GM23338 (cell line): ENCODE measurements around the gene BTBD3. TPM values are rescaled to one million over a fixed set of nuclear protein-coding genes. Genes with fewer than 3 reads are reported as not detected.

Experiments used
- ATAC-seq: fragments of 200-7000 bp; cut with Tn5 transposase; 3 replicates; pipeline ENCODE4 v1.9.1; 2020
- DNase-seq: peaks from one replicate; pipeline ENCODE4 v3.0.0-alpha.2; 2015; ENCODE audit warnings: low spot score
- H2AFZ ChIP-seq: fragments of 200-600 bp; sonication (generic); 2 replicates; pipeline ENCODE4 v1.8.0; 2016; ENCODE audit warnings: antibody characterized with exemption, mild to moderate bottlenecking, moderate library complexity
- H3F3A ChIP-seq: fragments of 200-600 bp; sonication (generic); replicated peaks from 2 replicates; pipeline ENCODE4 v1.8.0; 2017; ENCODE audit warnings: antibody characterized with exemption, mixed run types, low read depth
- H3K27ac ChIP-seq: fragments of 200-600 bp; sonication (generic); 2 replicates; pipeline ENCODE4 v1.6.1; 2016; ENCODE audit warnings: low read depth
- H3K27me3 ChIP-seq: fragments of 200-600 bp; sonication (generic); 2 replicates; pipeline ENCODE4 v1.8.0; 2016; ENCODE audit warnings: mild to moderate bottlenecking, mixed run types, moderate library complexity; ENCODE audit not compliant: insufficient read depth
- H3K36me3 ChIP-seq: fragments of 200-600 bp; sonication (generic); 2 replicates; pipeline ENCODE4 v1.8.0; 2016; ENCODE audit warnings: mild to moderate bottlenecking; ENCODE audit not compliant: insufficient read depth
- H3K4me1 ChIP-seq: fragments of 200-600 bp; sonication (generic); 2 replicates; pipeline ENCODE4 v1.8.0; 2016; ENCODE audit warnings: mild to moderate bottlenecking, moderate library complexity; ENCODE audit not compliant: insufficient read depth
- H3K4me2 ChIP-seq: fragments of 200-600 bp; sonication (generic); 2 replicates; pipeline ENCODE4 v1.7.1; 2017; ENCODE audit warnings: mixed run types
- H3K4me3 ChIP-seq: fragments of 200-600 bp; sonication (generic); 2 replicates; pipeline ENCODE4 v1.6.1; 2016; ENCODE audit warnings: mixed run types
- H3K79me2 ChIP-seq: fragments of 200-600 bp; sonication (generic); replicated peaks from 2 replicates; pipeline ENCODE4 v1.8.0; 2017; ENCODE audit warnings: mild to moderate bottlenecking; ENCODE audit not compliant: insufficient read depth
- H3K9me2 ChIP-seq: fragments of 200-600 bp; sonication (generic); 2 replicates; pipeline ENCODE4 v1.8.0; 2017; ENCODE audit not compliant: insufficient read depth
- H4K20me1 ChIP-seq: fragments of 200-600 bp; sonication (generic); replicated peaks from 2 replicates; pipeline ENCODE4 v1.8.0; 2017; ENCODE audit warnings: mild to moderate bottlenecking; ENCODE audit not compliant: insufficient read depth
- H3K27ac Mint-ChIP-seq: 2 replicates; pipeline ENCODE4 v1.8.0; 2020; ENCODE audit warnings: inconsistent platforms, mild to moderate bottlenecking, moderate library complexity, mixed read lengths
- H3K27me3 Mint-ChIP-seq: 3 replicates; pipeline ENCODE4 v1.8.0; 2022; ENCODE audit warnings: low read depth, mild to moderate bottlenecking, moderate library complexity, mixed read lengths, inconsistent platforms; ENCODE audit not compliant: insufficient read depth, poor library complexity
- H3K36me3 Mint-ChIP-seq: 3 replicates; pipeline ENCODE4 v1.8.0; 2021; ENCODE audit warnings: low read depth, mild to moderate bottlenecking, inconsistent platforms, moderate library complexity, mixed read lengths
- H3K4me1 Mint-ChIP-seq: 3 replicates; pipeline ENCODE4 v1.8.0; 2020; ENCODE audit warnings: mild to moderate bottlenecking, inconsistent platforms, mixed read lengths
- H3K4me3 Mint-ChIP-seq: 3 replicates; pipeline ENCODE4 v1.8.0; 2021; ENCODE audit warnings: moderate library complexity, mild to moderate bottlenecking, inconsistent platforms, mixed read lengths
- H3K9me3 Mint-ChIP-seq: 3 replicates; pipeline ENCODE4 v1.8.0; 2020; ENCODE audit warnings: moderate library complexity, mild to moderate bottlenecking, inconsistent platforms, mixed read lengths
- POLR2AphosphoS5 ChIP-seq: IDR thresholded peaks from 2 replicates; pipeline ENCODE4 v1.6.1; 2016; ENCODE audit warnings: antibody characterized with exemption, low read depth
- ZNF114 ChIP-seq: fragments of 250-450 bp; sonication (Bioruptor Pico); IDR thresholded peaks from 2 replicates; pipeline ENCODE4 v1.5.0; 2020; ENCODE audit warnings: mild to moderate bottlenecking, moderate library complexity
- ZNF331 ChIP-seq: fragments of 250-450 bp; sonication (Bioruptor Pico); IDR thresholded peaks from 2 replicates; pipeline ENCODE4 v1.5.0; 2020; ENCODE audit warnings: low read depth, mild to moderate bottlenecking, moderate library complexity
- polyA plus RNA-seq: library from polyadenylated mRNA; unstranded; fragments of >200 nt; fragmentation: Nextera tagmentation; extraction: Ambion mirVana; gene quantifications from 2 replicates; pipeline ENCODE4 v1.2.1, GENCODE V29; 2016
- total RNA-seq: library from RNA; depleted of rRNA; stranded (reverse); fragments of >200 nt; shearing (Covaris generic); gene quantifications from 2 replicates; pipeline ENCODE4 v1.2.3, GENCODE V29; 2014
- TF ChIP-seq, protein P1 (sequence below): fragments of 250-450 bp; sonication (Bioruptor Pico); IDR thresholded peaks from 2 replicates; pipeline ENCODE4 v1.5.0; 2020; ENCODE audit warnings: mild to moderate bottlenecking, moderate library complexity
- TF ChIP-seq, protein P2 (sequence below), 2 experiments: fragments of 200-600 bp in 1 of 2; sonication (generic) in 1 of 2; conservative IDR thresholded peaks; 2 replicates each; pipeline versions ENCODE4 v1.5.1 to v1.6.1; 2016 to 2017; ENCODE audit warnings: antibody characterized with exemption in 2 of 2, low read depth in 2 of 2, mild to moderate bottlenecking in 2 of 2, moderate library complexity in 1 of 2
- TF ChIP-seq, protein P3 (sequence below): IDR thresholded peaks from 2 replicates; pipeline ENCODE4 v1.6.1; 2016; ENCODE audit warnings: antibody characterized with exemption

Gene BTBD3
- total and polyA plus RNA-seq, 2 experiments from 2014 or later, result 11.8 to 45.1 TPM

DNA sequence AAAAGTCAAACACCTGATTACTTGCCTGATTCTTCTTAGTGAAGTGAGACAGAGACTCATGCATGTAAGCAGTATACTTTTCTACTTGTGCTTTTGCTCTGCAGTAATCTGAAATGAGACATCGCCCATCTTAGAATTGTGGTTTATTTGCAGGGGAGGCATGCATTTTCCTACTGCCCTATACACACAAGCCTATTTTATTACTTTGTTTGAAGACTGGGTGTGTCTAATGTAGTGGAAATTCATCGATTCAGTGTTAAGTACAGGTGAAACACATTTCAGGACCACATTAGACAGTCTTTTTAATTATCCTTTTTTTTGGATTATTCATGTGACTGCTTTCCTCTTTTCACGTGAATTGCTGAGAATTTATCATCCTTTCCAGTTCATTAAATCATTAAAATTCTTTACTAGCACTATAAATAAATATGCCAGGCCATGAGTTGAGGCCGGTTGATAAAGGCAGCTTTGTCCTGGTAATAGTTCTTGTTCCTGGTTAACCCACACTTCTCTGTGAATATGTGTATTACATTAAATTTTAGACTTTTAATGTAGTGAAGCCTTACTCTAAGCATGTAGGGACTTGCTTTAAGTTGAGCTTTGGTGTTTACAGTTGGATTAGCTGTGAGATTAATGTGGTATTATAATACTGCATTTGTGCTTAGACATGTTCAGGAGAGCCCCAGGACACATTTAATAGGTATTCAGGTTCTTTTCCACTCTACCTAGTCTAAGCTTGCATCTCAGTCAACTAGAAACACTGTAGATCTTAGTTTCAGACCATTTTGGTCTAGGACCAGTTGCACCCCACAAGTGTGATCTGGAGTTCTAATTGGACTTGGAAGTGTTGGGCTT lies 10.8 kb upstream of the BTBD3 start (continued):
- TF ChIP-seq, protein P1, sequence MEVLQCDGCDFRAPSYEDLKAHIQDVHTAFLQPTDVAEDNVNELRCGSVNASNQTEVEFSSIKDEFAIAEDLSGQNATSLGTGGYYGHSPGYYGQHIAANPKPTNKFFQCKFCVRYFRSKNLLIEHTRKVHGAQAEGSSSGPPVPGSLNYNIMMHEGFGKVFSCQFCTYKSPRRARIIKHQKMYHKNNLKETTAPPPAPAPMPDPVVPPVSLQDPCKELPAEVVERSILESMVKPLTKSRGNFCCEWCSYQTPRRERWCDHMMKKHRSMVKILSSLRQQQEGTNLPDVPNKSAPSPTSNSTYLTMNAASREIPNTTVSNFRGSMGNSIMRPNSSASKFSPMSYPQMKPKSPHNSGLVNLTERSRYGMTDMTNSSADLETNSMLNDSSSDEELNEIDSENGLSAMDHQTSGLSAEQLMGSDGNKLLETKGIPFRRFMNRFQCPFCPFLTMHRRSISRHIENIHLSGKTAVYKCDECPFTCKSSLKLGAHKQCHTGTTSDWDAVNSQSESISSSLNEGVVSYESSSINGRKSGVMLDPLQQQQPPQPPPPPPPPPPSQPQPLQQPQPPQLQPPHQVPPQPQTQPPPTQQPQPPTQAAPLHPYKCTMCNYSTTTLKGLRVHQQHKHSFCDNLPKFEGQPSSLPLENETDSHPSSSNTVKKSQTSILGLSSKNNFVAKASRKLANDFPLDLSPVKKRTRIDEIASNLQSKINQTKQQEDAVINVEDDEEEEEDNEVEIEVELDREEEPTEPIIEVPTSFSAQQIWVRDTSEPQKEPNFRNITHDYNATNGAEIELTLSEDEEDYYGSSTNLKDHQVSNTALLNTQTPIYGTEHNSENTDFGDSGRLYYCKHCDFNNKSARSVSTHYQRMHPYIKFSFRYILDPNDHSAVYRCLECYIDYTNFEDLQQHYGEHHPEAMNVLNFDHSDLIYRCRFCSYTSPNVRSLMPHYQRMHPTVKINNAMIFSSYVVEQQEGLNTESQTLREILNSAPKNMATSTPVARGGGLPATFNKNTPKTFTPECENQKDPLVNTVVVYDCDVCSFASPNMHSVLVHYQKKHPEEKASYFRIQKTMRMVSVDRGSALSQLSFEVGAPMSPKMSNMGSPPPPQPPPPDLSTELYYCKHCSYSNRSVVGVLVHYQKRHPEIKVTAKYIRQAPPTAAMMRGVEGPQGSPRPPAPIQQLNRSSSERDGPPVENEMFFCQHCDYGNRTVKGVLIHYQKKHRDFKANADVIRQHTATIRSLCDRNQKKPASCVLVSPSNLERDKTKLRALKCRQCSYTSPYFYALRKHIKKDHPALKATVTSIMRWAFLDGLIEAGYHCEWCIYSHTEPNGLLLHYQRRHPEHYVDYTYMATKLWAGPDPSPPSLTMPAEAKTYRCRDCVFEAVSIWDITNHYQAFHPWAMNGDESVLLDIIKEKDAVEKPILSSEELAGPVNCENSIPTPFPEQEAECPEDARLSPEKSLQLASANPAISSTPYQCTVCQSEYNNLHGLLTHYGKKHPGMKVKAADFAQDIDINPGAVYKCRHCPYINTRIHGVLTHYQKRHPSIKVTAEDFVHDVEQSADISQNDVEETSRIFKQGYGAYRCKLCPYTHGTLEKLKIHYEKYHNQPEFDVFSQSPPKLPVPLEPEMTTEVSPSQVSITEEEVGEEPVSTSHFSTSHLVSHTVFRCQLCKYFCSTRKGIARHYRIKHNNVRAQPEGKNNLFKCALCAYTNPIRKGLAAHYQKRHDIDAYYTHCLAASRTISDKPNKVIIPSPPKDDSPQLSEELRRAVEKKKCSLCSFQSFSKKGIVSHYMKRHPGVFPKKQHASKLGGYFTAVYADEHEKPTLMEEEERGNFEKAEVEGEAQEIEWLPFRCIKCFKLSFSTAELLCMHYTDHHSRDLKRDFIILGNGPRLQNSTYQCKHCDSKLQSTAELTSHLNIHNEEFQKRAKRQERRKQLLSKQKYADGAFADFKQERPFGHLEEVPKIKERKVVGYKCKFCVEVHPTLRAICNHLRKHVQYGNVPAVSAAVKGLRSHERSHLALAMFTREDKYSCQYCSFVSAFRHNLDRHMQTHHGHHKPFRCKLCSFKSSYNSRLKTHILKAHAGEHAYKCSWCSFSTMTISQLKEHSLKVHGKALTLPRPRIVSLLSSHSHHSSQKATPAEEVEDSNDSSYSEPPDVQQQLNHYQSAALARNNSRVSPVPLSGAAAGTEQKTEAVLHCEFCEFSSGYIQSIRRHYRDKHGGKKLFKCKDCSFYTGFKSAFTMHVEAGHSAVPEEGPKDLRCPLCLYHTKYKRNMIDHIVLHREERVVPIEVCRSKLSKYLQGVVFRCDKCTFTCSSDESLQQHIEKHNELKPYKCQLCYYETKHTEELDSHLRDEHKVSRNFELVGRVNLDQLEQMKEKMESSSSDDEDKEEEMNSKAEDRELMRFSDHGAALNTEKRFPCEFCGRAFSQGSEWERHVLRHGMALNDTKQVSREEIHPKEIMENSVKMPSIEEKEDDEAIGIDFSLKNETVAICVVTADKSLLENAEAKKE (CRISPR knock-in tag), result no peak
- no peak for TF ChIP-seq ZNF331
- TF ChIP-seq, protein P2, sequence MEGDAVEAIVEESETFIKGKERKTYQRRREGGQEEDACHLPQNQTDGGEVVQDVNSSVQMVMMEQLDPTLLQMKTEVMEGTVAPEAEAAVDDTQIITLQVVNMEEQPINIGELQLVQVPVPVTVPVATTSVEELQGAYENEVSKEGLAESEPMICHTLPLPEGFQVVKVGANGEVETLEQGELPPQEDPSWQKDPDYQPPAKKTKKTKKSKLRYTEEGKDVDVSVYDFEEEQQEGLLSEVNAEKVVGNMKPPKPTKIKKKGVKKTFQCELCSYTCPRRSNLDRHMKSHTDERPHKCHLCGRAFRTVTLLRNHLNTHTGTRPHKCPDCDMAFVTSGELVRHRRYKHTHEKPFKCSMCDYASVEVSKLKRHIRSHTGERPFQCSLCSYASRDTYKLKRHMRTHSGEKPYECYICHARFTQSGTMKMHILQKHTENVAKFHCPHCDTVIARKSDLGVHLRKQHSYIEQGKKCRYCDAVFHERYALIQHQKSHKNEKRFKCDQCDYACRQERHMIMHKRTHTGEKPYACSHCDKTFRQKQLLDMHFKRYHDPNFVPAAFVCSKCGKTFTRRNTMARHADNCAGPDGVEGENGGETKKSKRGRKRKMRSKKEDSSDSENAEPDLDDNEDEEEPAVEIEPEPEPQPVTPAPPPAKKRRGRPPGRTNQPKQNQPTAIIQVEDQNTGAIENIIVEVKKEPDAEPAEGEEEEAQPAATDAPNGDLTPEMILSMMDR (conservative IDR thresholded peaks at IDR 0.05; ENCODE audit: low read depth in 2 of 2), result no peak

DNA sequence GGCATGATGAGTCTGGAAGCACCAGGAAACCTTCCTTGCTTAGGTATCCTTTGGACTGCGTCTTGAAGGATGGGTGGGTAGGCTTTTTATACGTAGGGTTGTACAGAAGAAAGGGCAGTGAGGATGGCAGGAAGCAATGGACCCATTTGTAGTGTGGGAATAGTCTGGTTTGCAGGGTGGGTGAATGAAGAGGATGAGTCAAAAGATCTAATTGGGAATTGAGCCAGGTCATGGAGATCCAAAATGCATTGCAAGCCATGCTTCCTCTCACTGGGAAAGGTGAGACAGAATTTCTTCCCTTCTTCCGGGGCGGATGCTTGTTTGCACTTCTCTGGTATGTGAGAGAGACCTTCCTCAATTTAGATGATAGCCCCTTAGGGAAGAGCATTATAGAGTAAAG lies 10.1 kb upstream of the BTBD3 start:
- Mint-ChIP-seq H3K4me3 (no peak overlapping the region), H3K36me3 (peaks cover 6% of the 10 kb centered on the region; the same call in 2 of the 3 replicates), H3K9me3 (no peaks in the 10 kb centered on the region), H3K27me3 (peaks cover 3% of the 10 kb centered on the region), H3K4me1 (peaks cover 40% of the 10 kb centered on the region), H3K27ac (peak overlapping the region; percentile 3; the same call in 1 of the 2 replicates)
- no peak overlapping the region for H3K27ac ChIP-seq
- 0 out of 2 replicates have a peak, but pooled peaks cover 6% of the 10 kb centered on the region for H4K20me1 ChIP-seq
- no peak overlapping the region for H3K4me2 ChIP-seq
- no peaks in the 10 kb centered on the region for H3F3A ChIP-seq
- H3K4me3 ChIP-seq, result no peak overlapping the region
- no peaks in the 10 kb centered on the region for H3K9me2 ChIP-seq
- peaks cover 100% of the 10 kb centered on the region for H3K79me2 ChIP-seq
- no peaks in the 10 kb centered on the region for H3K36me3 ChIP-seq
- no peak overlapping the region for H2AFZ ChIP-seq
- DNase-seq (no peak), ATAC-seq (no peak)
- H3K27me3 ChIP-seq, result no peaks in the 10 kb centered on the region
- H3K4me1 ChIP-seq, result peaks cover 9% of the 10 kb centered on the region; the same call in 1 of the 2 replicates
- TF ChIP-seq POLR2AphosphoS5, result no peak
- TF ChIP-seq, protein P3, sequence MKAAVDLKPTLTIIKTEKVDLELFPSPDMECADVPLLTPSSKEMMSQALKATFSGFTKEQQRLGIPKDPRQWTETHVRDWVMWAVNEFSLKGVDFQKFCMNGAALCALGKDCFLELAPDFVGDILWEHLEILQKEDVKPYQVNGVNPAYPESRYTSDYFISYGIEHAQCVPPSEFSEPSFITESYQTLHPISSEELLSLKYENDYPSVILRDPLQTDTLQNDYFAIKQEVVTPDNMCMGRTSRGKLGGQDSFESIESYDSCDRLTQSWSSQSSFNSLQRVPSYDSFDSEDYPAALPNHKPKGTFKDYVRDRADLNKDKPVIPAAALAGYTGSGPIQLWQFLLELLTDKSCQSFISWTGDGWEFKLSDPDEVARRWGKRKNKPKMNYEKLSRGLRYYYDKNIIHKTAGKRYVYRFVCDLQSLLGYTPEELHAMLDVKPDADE, result no peak
- TF ChIP-seq, protein P2 (conservative IDR thresholded peaks at IDR 0.05; ENCODE audit: low read depth in 2 of 2), result no peak
- TF ChIP-seq ZNF114 (CRISPR knock-in tag), result no peak
